Lower leg skin (tissue), 4 donors: ENCODE measurements around the gene GDF7. TPM values are rescaled to one million over a fixed set of nuclear protein-coding genes. Genes with fewer than 3 reads are reported as not detected.

ENCODE experiments used
- DNase-seq, 2 donors: peaks; one replicate each; pipeline ENCODE4 v3.0.0-alpha.2; 2019; ENCODE audit warnings: low spot score in 2 of 2
- H3K4me3 ChIP-seq: fragments of 200-600 bp; sonication (generic); 2 replicates; pipeline ENCODE4 v1.5.1; 2017; ENCODE audit warnings: mild to moderate bottlenecking, low read depth; ENCODE audit not compliant: poor library complexity, severe bottlenecking
- POLR2A ChIP-seq, 2 donors: fragments of 450-650 bp; IDR thresholded peaks; one replicate each; pipeline ENCODE4 v1.6.1; 2016 to 2017; ENCODE audit warnings: antibody characterized with exemption in 2 of 2, mild to moderate bottlenecking in 1 of 2, moderate library complexity in 1 of 2
- WGBS, 2 donors: methylation state at CpG; one replicate each; pipeline ENCODE4 v1.1.5; 2018; 5-methylcytosine and 5-hydroxymethylcytosine counted together
- intact Hi-C: fragments of 100-400 bp; cut with DNase I; formaldehyde crosslinking; loops from one replicate; pipeline ENCODE4 v1.15.0; 2023; ENCODE audit warnings: low total_unique reads
- total RNA-seq, 4 donors: library from RNA; depleted of rRNA; stranded (reverse); fragments of >200 nt; gene quantifications; one replicate each; pipeline ENCODE4 v1.1.0, GENCODE V29; 2016
- TF ChIP-seq, protein P1 (sequence below), 3 donors: fragments of 450-650 bp; IDR thresholded peaks; one replicate each; pipeline ENCODE4 v1.5.1; 2016; ENCODE audit warnings: antibody characterized with exemption in 3 of 3, mild to moderate bottlenecking in 3 of 3, moderate library complexity in 2 of 3

GDF7 gene
- total RNA-seq, 4 donors from 2014 or later, result 0.80 to 3.7 (median 2.4) TPM

DNA sequence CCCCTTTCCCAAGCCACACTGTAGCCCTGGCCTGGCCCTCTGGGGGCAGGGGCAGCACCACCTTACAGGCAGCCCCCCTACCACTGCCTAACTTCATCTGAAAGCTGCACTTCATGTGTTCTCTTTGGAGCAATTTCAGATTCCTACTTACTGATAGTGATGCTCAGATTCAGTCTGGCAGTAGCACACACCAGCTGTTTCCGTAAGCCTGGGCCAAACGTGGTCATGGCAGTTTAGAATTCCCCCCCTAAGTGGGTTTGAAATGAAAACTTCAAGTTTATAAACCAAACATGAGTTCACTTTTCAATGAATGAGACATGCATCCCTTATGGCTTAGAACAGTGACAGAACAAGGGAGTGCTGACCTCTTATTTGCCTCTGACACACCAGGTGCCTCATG is 29.4 kb downstream of the GDF7 start:
- DNase-seq, result no peak
- H3K4me3 ChIP-seq, result no peak overlapping the region
- 94 to 97% methylated on average over 2 of the region's 2 CpGs for WGBS, 2 donors
- TF ChIP-seq, protein P1, sequence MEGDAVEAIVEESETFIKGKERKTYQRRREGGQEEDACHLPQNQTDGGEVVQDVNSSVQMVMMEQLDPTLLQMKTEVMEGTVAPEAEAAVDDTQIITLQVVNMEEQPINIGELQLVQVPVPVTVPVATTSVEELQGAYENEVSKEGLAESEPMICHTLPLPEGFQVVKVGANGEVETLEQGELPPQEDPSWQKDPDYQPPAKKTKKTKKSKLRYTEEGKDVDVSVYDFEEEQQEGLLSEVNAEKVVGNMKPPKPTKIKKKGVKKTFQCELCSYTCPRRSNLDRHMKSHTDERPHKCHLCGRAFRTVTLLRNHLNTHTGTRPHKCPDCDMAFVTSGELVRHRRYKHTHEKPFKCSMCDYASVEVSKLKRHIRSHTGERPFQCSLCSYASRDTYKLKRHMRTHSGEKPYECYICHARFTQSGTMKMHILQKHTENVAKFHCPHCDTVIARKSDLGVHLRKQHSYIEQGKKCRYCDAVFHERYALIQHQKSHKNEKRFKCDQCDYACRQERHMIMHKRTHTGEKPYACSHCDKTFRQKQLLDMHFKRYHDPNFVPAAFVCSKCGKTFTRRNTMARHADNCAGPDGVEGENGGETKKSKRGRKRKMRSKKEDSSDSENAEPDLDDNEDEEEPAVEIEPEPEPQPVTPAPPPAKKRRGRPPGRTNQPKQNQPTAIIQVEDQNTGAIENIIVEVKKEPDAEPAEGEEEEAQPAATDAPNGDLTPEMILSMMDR (IDR thresholded peaks at IDR 0.05), result no peak
- TF ChIP-seq POLR2A (IDR thresholded peaks at IDR 0.05), result no peak
- intact Hi-C loops, result no loop called here

DNA sequence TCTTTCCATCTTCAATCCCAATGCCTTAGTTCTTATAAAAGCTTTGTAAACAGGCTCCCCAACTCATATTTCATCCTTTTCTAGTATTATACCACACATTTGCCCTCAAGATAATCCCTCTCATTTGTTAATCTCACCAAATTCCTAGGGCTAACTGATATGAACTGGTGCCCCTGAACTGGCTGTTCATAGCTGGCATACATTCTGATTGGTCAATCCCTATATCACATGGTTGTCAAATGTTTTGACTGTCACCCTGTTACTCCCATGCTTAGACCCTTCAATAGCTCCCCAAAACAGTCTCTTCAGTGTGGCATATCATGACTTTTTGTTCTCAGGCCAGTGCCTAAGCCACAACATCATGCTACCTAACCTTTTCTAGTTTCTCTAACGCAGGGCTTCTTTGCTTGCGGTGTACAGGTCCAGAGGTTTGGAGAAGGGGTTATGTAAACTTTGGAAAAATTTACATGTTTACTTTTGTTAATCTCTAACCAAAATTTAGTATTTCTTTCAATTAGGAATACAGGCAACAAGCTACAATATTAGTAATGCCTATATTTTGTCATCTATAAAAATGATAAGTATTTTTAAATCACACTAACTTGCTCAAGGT is 30.5 kb downstream of the GDF7 start:
- intact Hi-C loops, result no loop called here
- WGBS, 2 donors, result 94 to 98% methylated on average over 2 of the region's 2 CpGs
- no peak for DNase-seq
- H3K4me3 ChIP-seq, result no peak overlapping the region
- TF ChIP-seq POLR2A (IDR thresholded peaks at IDR 0.05), result no peak
- TF ChIP-seq, protein P1 (IDR thresholded peaks at IDR 0.05), result no peak

DNA sequence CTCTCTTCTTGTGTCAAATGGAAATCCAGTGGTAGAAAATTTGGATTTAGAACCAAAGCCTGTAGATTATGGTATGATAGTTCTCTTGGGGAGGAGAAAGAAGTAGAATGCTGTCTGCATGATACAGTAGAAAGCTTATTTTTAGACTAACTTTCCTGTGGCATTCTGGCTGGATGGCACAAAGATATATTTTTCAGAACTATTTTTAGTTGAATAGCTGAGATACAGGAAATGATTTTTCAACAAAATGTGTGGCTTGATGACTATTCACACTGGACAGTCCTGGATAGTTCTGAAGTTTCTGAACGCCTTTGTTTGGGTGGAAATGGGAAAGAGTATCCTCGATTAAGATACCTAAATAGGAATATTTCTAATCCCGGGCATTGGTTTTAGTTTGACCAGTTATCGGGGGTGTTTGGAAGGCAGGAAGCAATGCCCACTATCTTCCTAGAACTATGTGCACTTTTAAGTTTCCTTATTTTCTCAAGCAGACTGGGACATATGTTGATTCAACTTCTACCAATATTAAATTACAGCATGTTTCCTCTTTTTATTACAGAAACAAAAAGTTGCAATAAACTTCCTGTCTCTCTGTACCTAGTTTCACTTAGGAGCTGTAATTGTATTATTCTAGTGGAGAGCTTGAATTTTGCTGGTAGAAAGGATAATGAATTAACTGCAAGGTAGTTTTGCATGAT is 32.1 kb downstream of the GDF7 start:
- intact Hi-C loops, result no loop called here
- H3K4me3 ChIP-seq, result no peak overlapping the region
- no peak for TF ChIP-seq POLR2A (IDR thresholded peaks at IDR 0.05)
- TF ChIP-seq, protein P1 (IDR thresholded peaks at IDR 0.05), result no peak
- DNase-seq, result no peak
- WGBS, 2 donors, result 74 to 75% methylated on average over 4 of the region's 4 CpGs

DNA sequence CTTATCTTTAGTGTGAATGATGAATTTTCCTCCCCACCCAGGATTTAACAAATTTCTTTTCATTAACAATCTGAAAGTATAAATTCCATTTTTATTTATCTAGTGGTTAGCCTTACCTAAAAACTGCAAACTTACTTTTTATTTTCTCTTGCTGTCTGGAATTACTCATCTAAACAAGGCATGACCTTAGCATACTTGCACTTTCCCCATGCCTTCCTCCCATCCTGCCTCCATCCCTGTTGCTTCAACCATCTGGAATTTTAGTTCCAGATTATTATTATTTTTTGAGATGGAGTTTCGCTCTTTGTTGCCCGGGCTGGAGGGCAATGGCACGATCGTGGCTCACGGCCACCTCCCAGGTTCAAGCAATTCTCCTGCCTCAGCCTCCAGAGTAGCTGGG is 35.6 kb downstream of the GDF7 start:
- WGBS, 2 donors, result 95 to 97% methylated on average over 5 of the region's 5 CpGs
- no peak for DNase-seq
- no peak overlapping the region for H3K4me3 ChIP-seq
- intact Hi-C loops, result no loop called here
- no peak for TF ChIP-seq POLR2A (IDR thresholded peaks at IDR 0.05)
- TF ChIP-seq, protein P1 (IDR thresholded peaks at IDR 0.05), result no peak

DNA sequence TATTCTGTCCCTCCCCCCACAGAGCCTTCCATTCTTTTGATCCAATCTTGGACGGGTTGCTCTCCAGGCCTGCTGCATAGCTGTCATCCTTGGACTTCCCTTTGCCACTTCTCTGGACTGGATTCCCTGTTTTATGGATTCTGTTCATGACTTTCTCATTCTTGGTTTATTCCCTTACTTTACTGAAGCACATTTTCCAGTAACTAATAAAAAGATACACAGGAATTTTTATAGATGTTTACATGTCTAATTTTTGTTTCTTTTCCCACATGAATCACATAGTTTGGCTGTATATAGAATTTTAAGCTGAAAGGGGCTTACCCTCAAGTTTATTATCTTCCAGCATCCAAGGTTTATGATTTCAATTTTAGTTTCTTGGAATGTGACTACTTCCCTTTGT is 37.9 kb downstream of the GDF7 start:
- no peak for DNase-seq
- 61 to 88% methylated on average over 1 of the region's 1 CpG for WGBS, 2 donors
- no peak overlapping the region for H3K4me3 ChIP-seq
- intact Hi-C loops, result no loop called here
- no peak for TF ChIP-seq POLR2A (IDR thresholded peaks at IDR 0.05)
- TF ChIP-seq, protein P1 (IDR thresholded peaks at IDR 0.05), result no peak
